ENCODE measurements around the gene HSP90AA1. TPM values are rescaled to one million over a fixed set of nuclear protein-coding genes. Genes with fewer than 3 reads are reported as not detected.
"Not testable (repeated sequence)": the region's sequence is repeated elsewhere in the genome, so short reads cannot be mapped to it uniquely, and the experiment has no call there.

The HSP90AA1 gene
- total RNA-seq, 4 donors from 2014 or later, result 224 to 950 (median 420) TPM

GRCh38 chr14:102116361-102117180 lies 29.7 kb upstream of the HSP90AA1 start:
- 93 to 100% methylated on average over 2 to 6 of the region's 13 CpGs for WGBS, 2 donors
- intact Hi-C loops (cut with DNase I), result no loop called here
- H3K9me3 ChIP-seq, result no peaks in the 10 kb centered on the region
- no peaks in the 10 kb centered on the region for H3K27me3 ChIP-seq
- no peak overlapping the region for H3K27ac ChIP-seq
- TF ChIP-seq CTCF (IDR thresholded peaks at IDR 0.05) (no peak), POLR2A (IDR thresholded peaks at IDR 0.05) (no peak)
- H3K36me3 ChIP-seq, result peaks cover 0 to 8% (median 0%) of the 10 kb centered on the region in 3 donors
- H3K4me3 ChIP-seq, result no peak overlapping the region
- no peaks in the 10 kb centered on the region for H3K4me1 ChIP-seq
- DNase-seq, result no peak

- H3K27ac ChIP-seq, result no peak overlapping the region
- TF ChIP-seq POLR2A (IDR thresholded peaks at IDR 0.05) (no peak), CTCF (IDR thresholded peaks at IDR 0.05) (no peak)
- no peaks in the 10 kb centered on the region for H3K27me3 ChIP-seq
- H3K9me3 ChIP-seq, result peaks cover 0 to 13% (median 0%) of the 10 kb centered on the region in 3 donors
- DNase-seq, result no peak
- H3K4me1 ChIP-seq, result no peaks in the 10 kb centered on the region
- no peak overlapping the region for H3K4me3 ChIP-seq
- WGBS, 2 donors, result 92 to 97% methylated on average over 3 of the region's 3 CpGs
- intact Hi-C loops (cut with DNase I), result no loop called here
- H3K36me3 ChIP-seq, result no peaks in the 10 kb centered on the region
Observed at GRCh38 chr14:102111101-102111500, 24.3 kb upstream of the HSP90AA1 start.

GRCh38 chr14:102109332-102109731 lies 22.5 kb upstream of the HSP90AA1 start:
- H3K27ac ChIP-seq; H3K36me3 ChIP-seq; H3K4me3 ChIP-seq; DNase-seq; H3K27me3 ChIP-seq; H3K4me1 ChIP-seq; intact Hi-C loops (cut with DNase I): not testable (repeated sequence)
- peaks cover 0 to 13% (median 0%) of the 10 kb centered on the region in 3 donors for H3K9me3 ChIP-seq
- WGBS, 2 donors, result 92 to 100% methylated on average over 1 of the region's 1 CpG

DNA sequence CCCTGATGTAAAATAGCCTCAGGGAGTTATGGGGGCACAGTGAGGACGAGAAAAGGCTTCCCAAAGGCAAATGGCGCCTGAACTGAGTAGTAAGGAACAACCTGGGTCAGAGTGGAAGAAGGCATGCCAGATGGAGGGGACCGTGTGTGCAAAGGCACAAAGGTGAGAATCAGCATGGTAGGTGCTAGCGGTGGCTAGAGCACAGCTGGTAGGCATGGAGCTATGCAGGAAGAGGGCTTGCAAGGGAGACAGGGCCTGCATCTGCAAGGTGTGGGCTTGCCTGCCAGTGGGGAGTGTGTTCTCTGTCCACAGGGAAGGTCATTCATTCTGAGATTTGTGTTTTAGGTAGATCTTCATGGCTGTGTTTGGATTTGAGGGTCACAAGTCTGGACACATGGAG lies 18.5 kb upstream of the HSP90AA1 start:
- no peak for DNase-seq
- no peaks in the 10 kb centered on the region for H3K36me3 ChIP-seq
- no peaks in the 10 kb centered on the region for H3K4me1 ChIP-seq
- H3K27me3 ChIP-seq, result no peaks in the 10 kb centered on the region
- no peak overlapping the region for H3K27ac ChIP-seq
- H3K9me3 ChIP-seq, result peaks cover 0 to 6% (median 0%) of the 10 kb centered on the region in 3 donors
- intact Hi-C loops (cut with DNase I), result no loop called here
- no peak overlapping the region for H3K4me3 ChIP-seq
- TF ChIP-seq POLR2A (IDR thresholded peaks at IDR 0.05) (no peak), CTCF (IDR thresholded peaks at IDR 0.05) (no peak)
- 67 to 78% methylated on average over 4 of the region's 4 CpGs for WGBS, 2 donors

DNA sequence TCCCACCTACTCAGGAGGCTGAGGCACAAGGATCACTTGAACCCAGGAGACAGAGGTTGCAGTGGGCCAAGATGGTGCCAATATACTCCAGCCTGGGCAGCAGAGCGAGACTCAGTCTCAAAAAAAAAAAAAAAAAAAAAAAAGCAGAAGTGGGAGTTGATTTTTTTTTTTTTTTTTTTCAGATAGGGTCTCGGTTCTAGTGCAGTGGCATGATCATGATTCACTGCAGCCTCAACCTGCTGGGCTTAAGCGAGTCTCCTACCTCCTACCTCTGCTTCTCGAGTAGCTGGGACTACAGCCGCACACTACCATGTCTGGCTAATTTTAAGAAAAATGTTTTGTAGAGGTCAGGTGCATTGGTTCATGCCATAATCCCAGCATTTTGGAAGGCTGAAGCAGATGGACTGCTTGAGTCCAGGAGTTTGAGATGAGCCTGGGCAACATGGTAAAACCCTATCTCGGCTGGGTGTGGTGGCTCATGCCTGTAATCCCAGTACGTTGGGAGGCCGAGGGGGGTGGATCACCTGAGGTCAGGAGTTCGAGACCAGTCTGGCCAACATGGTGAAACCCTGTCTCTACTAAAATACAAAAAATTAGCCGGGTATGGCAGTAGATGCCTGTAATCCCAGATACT lies 16.3 kb upstream of the HSP90AA1 start:
- WGBS, 2 donors, result 77 to 87% methylated on average over 10 of the region's 10 CpGs
- H3K4me3 ChIP-seq, result no peak overlapping the region
- no peaks in the 10 kb centered on the region for H3K9me3 ChIP-seq
- no peak overlapping the region for H3K27ac ChIP-seq
- intact Hi-C loops (cut with DNase I), result no loop called here
- H3K4me1 ChIP-seq, result no peaks in the 10 kb centered on the region
- H3K27me3 ChIP-seq, result no peaks in the 10 kb centered on the region
- DNase-seq, result no peak
- no peaks in the 10 kb centered on the region for H3K36me3 ChIP-seq
- TF ChIP-seq CTCF (IDR thresholded peaks at IDR 0.05), result no peak
- no peak for TF ChIP-seq POLR2A (IDR thresholded peaks at IDR 0.05)

All from esophagus squamous epithelium (tissue), 5 donors.